H1 (cell line): ENCODE data around the gene LAMB3. TPM values are rescaled to one million over a fixed set of nuclear protein-coding genes. Genes with fewer than 3 reads are reported as not detected.

Experiments
- CBX8 ChIP-seq: fragments of 300-800, 300-1000 bp; sonication (generic); IDR thresholded peaks from 2 replicates; pipeline ENCODE4 v1.7.1; 2016; ENCODE audit warnings: low read depth, low read length, borderline replicate concordance
- CEBPB ChIP-seq: IDR thresholded peaks from 2 replicates; pipeline ENCODE4 v1.6.1; 2012; ENCODE audit warnings: low read depth, low read length
- EZH2 ChIP-seq: fragments of 200-600 bp; sonication (generic); IDR thresholded peaks from 2 replicates; pipeline ENCODE4 v1.7.1; 2012; ENCODE audit warnings: low read depth, mild to moderate bottlenecking, moderate library complexity, low read length, inconsistent platforms; ENCODE audit not compliant: severe bottlenecking
- TAF1 ChIP-seq: IDR thresholded peaks from 2 replicates; pipeline ENCODE4 v1.6.1; 2011; ENCODE audit warnings: mild to moderate bottlenecking, low read depth, low read length
- polyA plus RNA-seq, 7 experiments: library from polyadenylated mRNA; depleted of rRNA in 3 of 7; stranded (reverse) in 5 of 7; unstranded in 2 of 7; fragments of >200 nt in 5 of 7; fragments of 200-250 nt in 2 of 7; gene quantifications; 1 replicate in 5 of 7; 2 replicates in 1 of 7; 4 replicates in 1 of 7; pipeline versions ENCODE4 v1.2.1 to v1.2.3, GENCODE V29; 2011 to 2013; ENCODE audit warnings: missing spikeins in 2 of 7, mixed read lengths in 2 of 7
- total RNA-seq: library from RNA; stranded (reverse); fragmentation: NEBNext Ultra II Directional; extraction: Animal tissue kit (Norgen Biotek cat#: 25700); gene quantifications from 2 replicates; pipeline ENCODE4 v1.2.1, GENCODE V29; 2021

Gene LAMB3
- total and polyA plus RNA-seq, 2 of the 8 experiments (the other 6 are each of a cell fraction or from before 2014, with no cell fraction given) = 0.45 to 0.50 TPM

DNA sequence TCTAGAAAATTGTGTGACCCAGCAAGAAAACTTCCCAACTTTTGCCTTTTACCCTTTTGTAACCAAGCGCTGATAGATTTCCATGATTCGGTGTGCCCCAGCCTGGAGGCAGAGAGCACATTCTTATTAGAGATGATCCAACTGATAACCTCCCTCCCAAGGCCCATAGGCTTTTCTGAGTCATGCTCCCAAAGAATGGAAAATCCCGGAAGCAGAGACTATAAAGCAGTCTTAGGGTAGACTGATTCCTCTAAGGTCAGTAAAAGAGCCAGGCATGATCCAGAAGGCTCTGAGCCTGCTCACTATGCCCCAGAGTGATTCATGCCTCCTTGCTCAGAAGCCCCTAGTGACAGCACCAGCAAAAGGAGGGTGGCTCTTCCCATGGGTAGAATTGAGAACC lies 64.4 kb downstream of the LAMB3 start (continued):
- no peak for TF ChIP-seq CEBPB
- no peak for TF ChIP-seq TAF1
- no peak for TF ChIP-seq EZH2
- TF ChIP-seq CBX8 = no peak
